ENCODE measurements around the gene HMCN2.

DNA sequence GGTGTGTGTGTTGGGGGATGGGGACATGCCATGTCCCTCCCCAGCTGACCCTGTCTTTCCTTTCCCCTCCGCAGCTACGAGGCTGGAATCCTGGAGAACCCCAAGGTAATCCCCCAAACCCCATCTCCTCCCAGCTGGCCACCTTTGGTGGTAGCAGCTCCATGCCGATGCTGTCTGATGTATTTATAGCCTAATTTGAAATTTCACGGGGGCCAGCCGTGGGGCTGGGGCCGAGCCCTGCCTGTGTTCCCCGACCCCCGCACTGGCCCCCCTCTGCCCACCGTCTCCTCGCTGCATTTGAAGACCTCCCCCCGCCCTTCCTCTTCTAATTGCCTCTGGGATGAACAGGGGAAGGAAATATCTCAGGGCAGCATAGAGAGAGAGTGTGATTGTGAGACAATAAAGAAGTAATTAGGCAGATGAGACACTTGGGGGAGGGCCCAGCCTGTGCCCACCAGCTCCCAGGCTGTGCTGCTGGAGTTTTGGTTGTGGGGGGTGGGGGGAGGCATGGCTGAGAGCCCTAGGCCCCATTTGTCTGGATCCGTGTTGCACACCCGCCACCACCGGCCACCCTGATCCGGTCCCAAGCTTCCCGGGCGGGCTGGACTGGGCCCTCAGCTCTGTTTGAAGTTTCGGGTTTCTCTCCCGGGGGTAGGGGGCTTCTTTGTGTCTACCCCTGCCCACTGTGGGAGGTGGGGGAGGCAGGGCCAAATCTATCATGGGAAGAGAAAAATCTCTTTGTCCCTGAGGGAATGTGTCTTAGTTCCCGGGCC lies 206.0 kb downstream of the HMCN2 start:
- no peak for TF ChIP-seq EP300 (IDR thresholded peaks at IDR 0.05)
- TF ChIP-seq CTCF (IDR thresholded peaks at IDR 0.05), result no peak
- no peak for TF ChIP-seq POLR2A (IDR thresholded peaks at IDR 0.05; ENCODE audit: low read depth)
- no peak for TF ChIP-seq POLR2AphosphoS5 (IDR thresholded peaks at IDR 0.05)

All from esophagus muscularis mucosa (tissue), 4 donors.